ENCODE results near the gene RBM15B. TPM values are rescaled to one million over a fixed set of nuclear protein-coding genes. Genes with fewer than 3 reads are reported as not detected.

Gene RBM15B
- total RNA-seq, 1 donor from 2014 or later: 49.4 TPM

Other genes with a start within 250 kb of the RBM15B start
- gene MANF, start 6.0 kb upstream of the RBM15B start, total RNA-seq: 100 and 134 TPM in 2 replicates
- 16.7 and 23.0 TPM in 2 replicates for gene DCAF1, start 108.7 kb downstream of the RBM15B start, total RNA-seq
- 18.9 and 19.7 TPM in 2 replicates for gene RAD54L2, start 147.4 kb downstream of the RBM15B start, total RNA-seq

Measured in dermis blood vessel endothelial cell (primary cell).